Small intestine (tissue), 7 donors: ENCODE results near the gene RGP1. TPM values are rescaled to one million over a fixed set of nuclear protein-coding genes. Genes with fewer than 3 reads are reported as not detected.

Source experiments
- DNase-seq, 2 donors: peaks; one replicate each; pipeline versions ENCODE4 v3.0.0 to v3.0.0-alpha.2; 2013
- FAIRE-seq: peaks from 2 replicates; lab custom pipeline; 2012; peaks lifted over from hg19 to GRCh38; lab: Jason Lieb, UNC
- H3K27ac ChIP-seq, 3 donors: one replicate each; pipeline ENCODE4 v1.5.1; 2013; ENCODE audit warnings: low read length in 2 of 3, mild to moderate bottlenecking in 2 of 3, control low read depth in 1 of 3, inconsistent platforms in 1 of 3, low read depth in 1 of 3, moderate library complexity in 1 of 3
- H3K27me3 ChIP-seq, 3 donors: one replicate each; pipeline ENCODE4 v1.6.1; 2013; ENCODE audit warnings: low read length in 3 of 3, inconsistent platforms in 1 of 3; ENCODE audit not compliant: control insufficient read depth in 3 of 3, insufficient read depth in 3 of 3
- H3K36me3 ChIP-seq, 3 donors: one replicate each; pipeline ENCODE4 v1.6.1; 2013; ENCODE audit warnings: low read length in 3 of 3, inconsistent platforms in 1 of 3, low read depth in 1 of 3, mild to moderate bottlenecking in 1 of 3, moderate library complexity in 1 of 3; ENCODE audit not compliant: control insufficient read depth in 3 of 3, insufficient read depth in 2 of 3
- H3K4me1 ChIP-seq, 3 donors: one replicate each; pipeline ENCODE4 v1.6.1; 2013; ENCODE audit warnings: low read length in 2 of 3, inconsistent platforms in 1 of 3, low read depth in 1 of 3, mild to moderate bottlenecking in 1 of 3, moderate library complexity in 1 of 3; ENCODE audit not compliant: control insufficient read depth in 3 of 3, insufficient read depth in 2 of 3
- H3K4me3 ChIP-seq, 3 donors: one replicate each; pipeline ENCODE4 v1.5.1; 2013; ENCODE audit warnings: low read length in 3 of 3, control low read depth in 1 of 3, inconsistent platforms in 1 of 3, low read depth in 1 of 3, mild to moderate bottlenecking in 1 of 3, moderate library complexity in 1 of 3
- H3K9me3 ChIP-seq, 2 donors: one replicate each; pipeline ENCODE4 v1.6.1; 2013; ENCODE audit warnings: low read depth in 1 of 2, low read length in 1 of 2; ENCODE audit not compliant: control insufficient read depth in 2 of 2, insufficient read depth in 1 of 2
- WGBS, 3 donors: extraction: QIAGEN DNeasy Blood & Tissue Kit; methylation state at CpG; one replicate each; pipeline ENCODE4 v1.1.7; 2013; 5-methylcytosine and 5-hydroxymethylcytosine counted together
- polyA plus RNA-seq, 4 donors: library from polyadenylated mRNA; stranded (reverse) in 3 of 4; unstranded in 1 of 4; fragments of 200-250 nt in 3 of 4; fragments of 120-200 nt in 1 of 4; gene quantifications; one replicate each; pipeline versions ENCODE4 v1.2.1 to v1.2.3, GENCODE V29; 2013
- donor health status: healthy with polysubstance abuse.
- donor health status: control.
- donor health status: control.
- donor health status: Bipolar disorder and iron deficiency.
- donor health status: healthy.

The RGP1 gene
- polyA plus RNA-seq, 4 donors: 8.1 to 20.9 (median 15.4) TPM

DNA sequence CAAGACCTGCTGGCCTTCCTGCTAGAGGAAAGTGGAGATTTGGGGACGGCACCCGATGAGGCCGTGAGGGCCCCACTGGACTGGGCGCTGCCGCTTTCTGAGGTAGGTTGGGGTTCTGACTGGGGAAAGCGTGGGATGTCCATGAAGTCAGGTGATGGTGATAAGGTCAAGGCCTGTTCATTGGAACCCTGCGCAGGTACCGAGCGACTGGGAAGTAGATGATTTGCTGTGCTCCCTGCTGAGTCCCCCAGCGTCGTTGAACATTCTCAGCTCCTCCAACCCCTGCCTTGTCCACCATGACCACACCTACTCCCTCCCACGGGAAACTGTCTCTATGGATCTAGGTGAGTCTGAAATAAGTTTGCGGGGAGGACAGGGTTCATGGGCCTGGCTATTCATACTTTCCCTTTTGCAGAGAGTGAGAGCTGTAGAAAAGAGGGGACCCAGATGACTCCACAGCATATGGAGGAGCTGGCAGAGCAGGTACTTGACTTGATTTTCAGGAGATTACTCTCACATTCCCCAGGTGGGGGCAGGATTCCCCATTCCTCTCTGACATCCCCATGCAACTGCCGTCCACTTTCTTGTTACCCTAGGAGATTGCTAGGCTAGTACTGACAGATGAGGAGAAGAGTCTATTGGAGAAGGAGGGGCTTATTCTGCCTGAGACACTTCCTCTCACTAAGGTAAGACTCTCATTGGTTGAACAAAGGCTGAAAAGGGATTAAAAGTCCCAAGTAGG is 16.1 kb upstream of the RGP1 start:
- Histone ChIP-seq H3K27me3 (no peaks in the 10 kb centered on the region), H3K27ac (peak overlapping the region; percentile 96 to 98 (median 98)), H3K36me3 (peaks cover 9 to 36% (median 19%) of the 10 kb centered on the region in 3 donors), H3K9me3 (no peaks in the 10 kb centered on the region), H3K4me1 (peaks cover 10 to 39% (median 20%) of the 10 kb centered on the region in 3 donors), H3K4me3 (peak overlapping the region; percentile 63 to 84 (median 80))
- 2% methylated on average over 14 of the region's 14 CpGs for WGBS, 3 donors
- FAIRE-seq (no peak), DNase-seq (peak; percentile 66 to 70)

DNA sequence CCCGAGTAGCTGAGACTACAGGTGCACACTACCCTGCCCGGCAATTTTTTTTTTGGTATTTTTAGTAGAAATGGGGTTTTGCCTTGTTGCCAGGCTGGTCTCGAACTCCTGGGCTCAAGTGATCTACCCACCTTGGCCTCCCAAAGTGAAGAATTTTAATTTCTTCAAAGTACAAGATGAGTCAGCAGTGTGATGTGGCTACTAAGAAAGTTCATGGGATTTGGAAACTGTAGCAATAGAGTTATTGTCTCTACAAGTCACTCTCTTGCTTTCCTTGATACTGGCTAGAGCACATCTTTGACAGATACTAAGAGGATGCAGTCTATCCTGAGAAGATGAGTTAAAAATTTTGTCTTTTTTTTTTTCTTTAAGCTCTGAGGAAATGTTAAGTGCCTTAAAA is 15.0 kb upstream of the RGP1 start:
- no peak overlapping the region for H3K27ac ChIP-seq

DNA sequence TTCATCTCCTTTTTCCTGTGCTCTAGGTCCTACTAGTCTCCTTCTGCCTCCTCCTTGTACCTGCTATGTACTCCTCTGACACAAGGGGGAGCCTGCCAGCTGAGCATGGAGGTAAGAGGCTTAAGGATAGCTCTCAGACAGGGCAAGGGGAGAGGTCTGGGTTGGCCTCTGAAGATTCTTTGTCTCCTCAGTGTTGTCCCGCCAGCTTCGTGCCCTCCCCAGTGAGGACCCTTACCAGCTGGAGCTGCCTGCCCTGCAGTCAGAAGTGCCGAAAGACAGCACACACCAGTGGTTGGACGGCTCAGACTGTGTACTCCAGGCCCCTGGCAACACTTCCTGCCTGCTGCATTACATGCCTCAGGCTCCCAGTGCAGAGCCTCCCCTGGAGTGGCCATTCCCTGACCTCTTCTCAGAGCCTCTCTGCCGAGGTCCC is 12.9 kb upstream of the RGP1 start:
- peak overlapping the region in 2 of 3 donors; percentile 2 to 28 for H3K27ac ChIP-seq
- H3K4me1 ChIP-seq: peaks cover 0 to 8% (median 0%) of the 10 kb centered on the region in 3 donors
- H3K36me3 ChIP-seq: peaks cover 17 to 63% (median 44%) of the 10 kb centered on the region in 3 donors
- no peaks in the 10 kb centered on the region for H3K27me3 ChIP-seq
- DNase-seq (peak; percentile 84 to 87), FAIRE-seq (no peak)
- no peaks in the 10 kb centered on the region for H3K9me3 ChIP-seq
- no peak overlapping the region for H3K4me3 ChIP-seq
- WGBS, 3 donors: 19 to 40% (median 28%) methylated on average over 4 to 5 of the region's 5 CpGs

More for the DNA sequence above, 15.0 kb upstream of the RGP1 start:
- H3K4me1 ChIP-seq: peaks cover 9 to 29% (median 11%) of the 10 kb centered on the region in 3 donors
- peaks cover 11 to 44% (median 30%) of the 10 kb centered on the region in 3 donors for H3K36me3 ChIP-seq
- WGBS, 3 donors: 87 to 94% (median 94%) methylated on average over 3 of the region's 3 CpGs
- H3K9me3 ChIP-seq: no peaks in the 10 kb centered on the region
- no peaks in the 10 kb centered on the region for H3K27me3 ChIP-seq
- DNase-seq (no peak), FAIRE-seq (no peak)
- H3K4me3 ChIP-seq: no peak overlapping the region

DNA sequence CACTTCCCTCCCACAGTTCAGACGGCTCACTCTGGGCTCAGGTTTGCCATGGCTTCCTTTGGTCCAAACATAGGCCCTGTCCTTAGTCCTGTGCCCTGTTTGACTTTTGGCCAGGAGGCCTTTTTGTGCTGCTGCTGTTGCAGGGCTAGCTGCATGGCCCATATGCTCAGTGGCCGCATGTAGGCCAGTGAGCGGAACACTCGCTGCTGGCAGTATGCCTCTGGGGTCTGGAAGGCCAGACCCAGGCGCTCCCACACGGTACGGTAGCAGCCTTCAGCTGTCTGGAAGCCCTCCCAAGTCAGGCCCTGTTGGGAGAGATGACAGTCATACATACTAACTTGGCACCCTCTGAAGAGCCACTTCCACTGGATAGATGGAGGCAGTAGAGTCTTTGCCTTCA is 11.9 kb upstream of the RGP1 start:
- Histone ChIP-seq H3K4me1 (peaks cover 0 to 8% (median 0%) of the 10 kb centered on the region in 3 donors), H3K9me3 (no peaks in the 10 kb centered on the region), H3K36me3 (peaks cover 20 to 72% (median 52%) of the 10 kb centered on the region in 3 donors), H3K27ac (no peak overlapping the region), H3K4me3 (no peak overlapping the region), H3K27me3 (no peaks in the 10 kb centered on the region)
- DNase-seq (no peak), FAIRE-seq (no peak)
- 79 to 83% (median 82%) methylated on average over 7 of the region's 7 CpGs for WGBS, 3 donors

DNA sequence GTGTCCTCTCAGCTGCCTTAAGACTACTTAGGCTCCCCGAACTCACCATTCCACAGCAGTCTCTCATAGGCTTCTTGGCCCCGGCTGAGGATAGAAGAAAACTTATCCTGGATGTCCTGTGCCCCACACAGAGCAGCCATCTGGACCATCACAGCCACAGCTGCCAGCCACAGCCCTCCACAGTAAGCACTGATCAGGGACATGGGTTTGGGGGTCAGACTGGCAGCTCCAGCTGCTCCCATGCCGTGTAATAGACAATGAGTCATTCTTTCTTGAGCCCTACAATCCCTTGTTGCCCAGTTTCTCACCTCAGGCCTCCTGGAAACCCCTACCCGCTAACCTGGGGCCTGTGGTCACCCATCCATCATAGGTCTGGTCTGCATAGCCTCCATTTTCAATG is 10.9 kb upstream of the RGP1 start:
- DNase-seq (no peak), FAIRE-seq (no peak)
- Histone ChIP-seq H3K27me3 (no peaks in the 10 kb centered on the region), H3K4me3 (no peak overlapping the region), H3K36me3 (peaks cover 22 to 76% (median 57%) of the 10 kb centered on the region in 3 donors), H3K27ac (no peak overlapping the region), H3K4me1 (peaks cover 0 to 8% (median 0%) of the 10 kb centered on the region in 3 donors), H3K9me3 (no peaks in the 10 kb centered on the region)
- 84 to 87% (median 86%) methylated on average over 4 of the region's 4 CpGs for WGBS, 3 donors

DNA sequence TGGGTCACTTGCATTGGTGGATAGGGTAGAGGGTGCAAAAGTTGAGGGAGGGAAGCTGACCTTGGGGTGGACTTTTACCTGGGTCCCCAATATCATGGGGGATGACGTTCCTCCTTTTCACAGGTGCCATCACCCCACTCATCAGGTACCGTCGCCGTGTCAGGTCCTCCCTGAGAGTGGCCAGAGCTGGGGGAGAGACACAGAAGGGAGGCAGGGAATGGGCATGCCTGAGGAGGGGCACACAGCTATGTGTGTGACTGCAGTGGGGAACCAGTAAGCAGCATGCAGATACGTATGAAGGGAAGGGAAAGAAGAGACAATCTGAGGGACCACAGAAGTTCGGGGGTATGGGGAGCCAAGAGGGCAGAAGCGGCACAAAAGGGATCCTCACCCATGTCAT is 10.2 kb upstream of the RGP1 start:
- no peaks in the 10 kb centered on the region for H3K27me3 ChIP-seq
- no peak overlapping the region for H3K4me3 ChIP-seq
- 81 to 89% (median 87%) methylated on average over 7 of the region's 7 CpGs for WGBS, 3 donors
- H3K36me3 ChIP-seq: peaks cover 28 to 79% (median 58%) of the 10 kb centered on the region in 3 donors
- peaks cover 0 to 2% (median 0%) of the 10 kb centered on the region in 3 donors for H3K4me1 ChIP-seq
- DNase-seq: no peak
- no peaks in the 10 kb centered on the region for H3K9me3 ChIP-seq
- no peak for FAIRE-seq
- no peak overlapping the region for H3K27ac ChIP-seq

DNA sequence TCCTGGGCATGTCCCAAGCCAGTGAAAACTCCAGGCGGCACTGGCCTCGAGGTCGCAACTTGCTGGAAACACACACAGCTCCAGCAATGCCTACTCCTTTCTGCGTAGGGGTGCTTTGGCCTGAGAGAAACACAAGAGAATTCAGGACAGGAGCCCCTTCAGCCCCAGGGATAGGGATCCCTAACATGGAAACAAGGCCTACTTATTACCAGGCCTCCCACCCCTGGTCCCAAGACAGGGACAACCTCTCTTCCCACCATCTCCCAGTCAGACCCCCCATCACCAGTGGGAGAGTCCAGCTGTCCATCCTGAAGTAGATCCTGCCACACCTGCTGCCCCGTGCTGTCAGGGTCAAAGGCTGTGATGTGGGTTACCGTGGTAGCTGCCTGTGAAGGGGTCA is 8.8 kb upstream of the RGP1 start:
- Histone ChIP-seq H3K4me3 (no peak overlapping the region), H3K27ac (no peak overlapping the region), H3K9me3 (no peaks in the 10 kb centered on the region), H3K36me3 (peaks cover 28 to 87% (median 55%) of the 10 kb centered on the region in 3 donors), H3K4me1 (no peaks in the 10 kb centered on the region), H3K27me3 (no peaks in the 10 kb centered on the region)
- WGBS, 3 donors: 79 to 92% (median 87%) methylated on average over 6 of the region's 6 CpGs
- DNase-seq (no peak), FAIRE-seq (no peak)

DNA sequence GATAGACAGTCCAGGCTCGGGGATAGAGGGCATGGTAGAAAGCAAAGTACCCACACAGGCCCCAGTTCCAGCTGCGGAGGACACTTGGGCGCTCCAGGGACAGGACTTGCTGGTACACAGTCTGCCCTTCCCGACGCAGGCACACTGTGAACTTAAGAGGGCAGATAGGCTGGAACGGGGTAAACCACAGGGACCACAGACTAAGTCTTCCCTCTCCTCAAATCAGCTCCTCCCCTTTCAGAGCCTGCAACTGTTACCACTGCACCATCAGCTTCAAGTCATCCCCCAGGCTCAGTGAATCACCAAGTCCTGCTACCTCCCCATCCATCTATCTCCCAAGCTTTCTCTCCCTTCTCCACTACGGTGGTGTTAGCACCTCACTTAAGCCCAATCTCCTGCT is 7.3 kb upstream of the RGP1 start:
- H3K27me3 ChIP-seq: no peaks in the 10 kb centered on the region
- peaks cover 28 to 75% (median 54%) of the 10 kb centered on the region in 3 donors for H3K36me3 ChIP-seq
- no peaks in the 10 kb centered on the region for H3K9me3 ChIP-seq
- whole genome bisulfite sequencing, 3 donors: 82 to 83% (median 83%) methylated on average over 7 of the region's 7 CpGs
- H3K4me1 ChIP-seq: peaks cover 0 to 7% (median 1%) of the 10 kb centered on the region in 3 donors
- H3K27ac ChIP-seq: no peak overlapping the region
- no peak overlapping the region for H3K4me3 ChIP-seq
- FAIRE-seq (no peak), DNase-seq (peak in 1 of 2 donors; percentile 43)
